Measurements from ENCODE around the gene RUNDC3A. TPM values are rescaled to one million over a fixed set of nuclear protein-coding genes. Genes with fewer than 3 reads are reported as not detected.
A peak's percentile ranks its signal among the peaks of the same experiment; 100 is the strongest.

RUNDC3A gene
- total and polyA plus RNA-seq, 2 of the 8 experiments (the other 6 are each of a cell fraction or from before 2014, with no cell fraction given) = 6.4 to 13.8 TPM

GRCh38 chr17:44345454-44346026 lies 37.1 kb downstream of the RUNDC3A start:
- Histone ChIP-seq H3K14ac (ENCODE audit: insufficient read length) (no peak overlapping the region), H3K18ac (ENCODE audit: extremely low read depth, low read length) (no peak overlapping the region), H2AFZ (ENCODE audit: low read length) (no peak overlapping the region), H3K79me2 (ENCODE audit: control insufficient read depth in 1 of 2, insufficient read depth in 2 of 2, low read length in 2 of 2) (peaks cover 0 to 3% of the 10 kb centered on the region in 2 experiments; a peak in 1 of 4 replicates), H3K23me2 (ENCODE audit: low read depth, low read length) (peaks cover 4% of the 10 kb centered on the region; the same call in 1 of the 2 replicates), H3K79me1 (ENCODE audit: low read depth, low read length) (no peaks in the 10 kb centered on the region), H3K23ac (ENCODE audit: insufficient read length) (no peak overlapping the region), H2AK5ac (ENCODE audit: low read depth, low read length) (no peak overlapping the region), H3K56ac (replicated peaks; ENCODE audit: insufficient read length, low read depth, low read length) (no peak overlapping the region), H3K36me3 (ENCODE audit: control insufficient read depth in 2 of 4, insufficient read depth in 4 of 4, low read length in 3 of 4) (no peaks in the 10 kb centered on the region), H4K91ac (replicated peaks; ENCODE audit: insufficient read length, low read length) (no peak overlapping the region), H2BK15ac (ENCODE audit: low read length) (no peak overlapping the region), H2BK20ac (ENCODE audit: low read length) (no peak overlapping the region), H3K9me3 (ENCODE audit: insufficient read depth in 2 of 2, low read depth in 1 of 2, low read length in 1 of 2) (no peaks in the 10 kb centered on the region), H4K5ac (ENCODE audit: insufficient read length, low read depth, low read length) (no peak overlapping the region), H3K9ac (replicated peaks in 1 of 4; ENCODE audit: extremely low read depth in 1 of 4, low read depth in 3 of 4, low read length in 3 of 4) (peak overlapping the region in 3 of 4 experiments; percentile 20 to 38 (median 34); a peak in 5 of 7 replicates), H2BK120ac (replicated peaks; ENCODE audit: low read depth, low read length) (no peak overlapping the region), H3K4ac (replicated peaks; ENCODE audit: insufficient read length, low read depth, low read length) (no peak overlapping the region), H4K20me1 (replicated peaks in 1 of 2; ENCODE audit: control insufficient read depth in 1 of 2, insufficient read depth in 2 of 2, low read length in 2 of 2) (peaks cover 0 to 13% of the 10 kb centered on the region in 2 experiments), H3K27ac (ENCODE audit: low read depth, low read length) (0 out of 2 replicates have a peak overlapping the region, but pooled peaks have one; percentile 16), H3K4me3 (ENCODE audit: extremely low read depth in 1 of 4, insufficient read depth in 2 of 4, low read depth in 3 of 4, low read length in 4 of 4) (peak overlapping the region; percentile 52 to 95 (median 78)), H4K8ac (ENCODE audit: extremely low read depth, insufficient read depth, low read length) (no peak overlapping the region), H2BK12ac (ENCODE audit: low read depth, low read length) (no peak overlapping the region), H3K4me2 (ENCODE audit: insufficient read depth in 1 of 2, low read depth in 2 of 2, low read length in 2 of 2) (peak overlapping the region; percentile 62 to 90), H3K27me3 (replicated peaks in 1 of 4; ENCODE audit: control insufficient read depth in 3 of 4, extremely low read depth in 1 of 4, insufficient read depth in 3 of 4, low read length in 3 of 4) (peaks cover 0 to 3% (median 0%) of the 10 kb centered on the region in 4 experiments; a peak in 3 of 7 replicates), H3K4me1 (replicated peaks in 1 of 4; ENCODE audit: control insufficient read depth in 3 of 4, insufficient read depth in 4 of 4, low read length in 3 of 4) (peaks cover 0 to 2% (median 0%) of the 10 kb centered on the region in 4 experiments; a peak in 3 of 7 replicates), H2BK5ac (ENCODE audit: low read depth, low read length) (0 out of 2 replicates have a peak overlapping the region, but pooled peaks have one; percentile 19)
- WGBS, 2 experiments (ENCODE audit: extremely low coverage in 1 of 2, insufficient coverage in 1 of 2, insufficient read length in 1 of 2, insufficient replicate concordance in 2 of 2, low coverage in 1 of 2, low lambda C conversion rate in 2 of 2, missing lambda C conversion rate in 1 of 2) = 5% methylated on average over 18 of the region's 21 CpGs; no CpG with 5 or more reads in 1 of the 2 experiments
- POLR2A ChIA-PET (ENCODE audit: partially characterized antibody) = interaction anchor here (0.6 to 3.4 kb wide), 12 partner anchors 8 to 197 kb away, joined by 3 to 21 read pairs (median 4); partner anchors contain the start of gene SLC25A39
- FAIRE-seq (peak; percentile 13), DNase-seq (ENCODE audit: low read depth in 1 of 2, low spot score in 2 of 2) (peak in 1 of 2 experiments; percentile 83)
- CTCF ChIA-PET (ENCODE audit: partially characterized antibody) = interaction anchor here (0.7 to 3.6 kb wide), 33 partner anchors 9 to 401 kb away, joined by 3 to 70 read pairs (median 4); partner anchors contain the start of gene SLC25A39
- peak; percentile 77 for TF ChIP-seq KDM4A (IDR thresholded peaks at IDR 0.05; ENCODE audit: low read depth, low read length, severe bottlenecking)
- TF ChIP-seq POLR2AphosphoS5 (IDR thresholded peaks at IDR 0.05; ENCODE audit: low read depth, low read length) = no peak; the same call in 1 of the 2 replicates
- TF ChIP-seq SIN3A (conservative IDR thresholded peaks at IDR 0.05 in 1 of 2, IDR thresholded peaks at IDR 0.05 in 1 of 2; ENCODE audit: low read depth in 1 of 2, low read length in 2 of 2) = peak in 1 of 2 experiments; percentile 72; a peak in 2 of 4 replicates
- TF ChIP-seq KDM1A (IDR thresholded peaks at IDR 0.05; ENCODE audit: borderline replicate concordance, low read length) = no peak
- TF ChIP-seq SIRT6 (IDR thresholded peaks at IDR 0.05; ENCODE audit: low read length) = no peak
- peak; percentile 76 to 83 for TF ChIP-seq RAD21 (IDR thresholded peaks at IDR 0.05 in 1 of 2, conservative IDR thresholded peaks at IDR 0.05 in 1 of 2; ENCODE audit: low read depth in 2 of 2, low read length in 2 of 2)
- TF ChIP-seq JUND (IDR thresholded peaks at IDR 0.05; ENCODE audit: low read length) = no peak
- TF ChIP-seq GTF2F1 (IDR thresholded peaks at IDR 0.05; ENCODE audit: borderline replicate concordance, low read depth, low read length) = no peak
- TF ChIP-seq TEAD4 (IDR thresholded peaks at IDR 0.05; ENCODE audit: low read depth, low read length) = peak; percentile 19; the same call in 1 of the 2 replicates
- TF ChIP-seq HDAC2 (IDR thresholded peaks at IDR 0.05; ENCODE audit: borderline replicate concordance in 1 of 2, low read depth in 2 of 2, low read length in 2 of 2) = no peak; a peak in 1 of 4 replicates
